H1 (cell line): ENCODE data around the gene RSPO3. TPM values are rescaled to one million over a fixed set of nuclear protein-coding genes. Genes with fewer than 3 reads are reported as not detected.

Source experiments
- BACH1 ChIP-seq: IDR thresholded peaks from 2 replicates; pipeline ENCODE4 v1.6.1; 2012; ENCODE audit warnings: low read length, improper control_type of control experiment
- POLR2AphosphoS5 ChIP-seq: IDR thresholded peaks from 2 replicates; pipeline ENCODE4 v1.6.1; 2011; ENCODE audit warnings: low read depth, low read length
- RAD21 ChIP-seq, 2 experiments: IDR thresholded peaks in 1 of 2; conservative IDR thresholded peaks in 1 of 2; 2 replicates each; pipeline ENCODE4 v1.6.1; 2011; ENCODE audit warnings: low read depth in 2 of 2, low read length in 2 of 2, improper control_type of control experiment in 1 of 2, inconsistent platforms in 1 of 2, mild to moderate bottlenecking in 1 of 2, moderate library complexity in 1 of 2
- SRF ChIP-seq: IDR thresholded peaks from 2 replicates; pipeline ENCODE4 v1.6.1; 2011; ENCODE audit warnings: mild to moderate bottlenecking, low read depth, low read length, moderate library complexity
- polyA plus RNA-seq, 7 experiments: library from polyadenylated mRNA; depleted of rRNA in 3 of 7; stranded (reverse) in 5 of 7; unstranded in 2 of 7; fragments of >200 nt in 5 of 7; fragments of 200-250 nt in 2 of 7; gene quantifications; 1 replicate in 5 of 7; 2 replicates in 1 of 7; 4 replicates in 1 of 7; pipeline versions ENCODE4 v1.2.1 to v1.2.3, GENCODE V29; 2011 to 2013; ENCODE audit warnings: missing spikeins in 2 of 7, mixed read lengths in 2 of 7
- total RNA-seq: library from RNA; stranded (reverse); fragmentation: NEBNext Ultra II Directional; extraction: Animal tissue kit (Norgen Biotek cat#: 25700); gene quantifications from 2 replicates; pipeline ENCODE4 v1.2.1, GENCODE V29; 2021

Gene RSPO3
- total and polyA plus RNA-seq, 2 of the 8 experiments (the other 6 are each of a cell fraction or from before 2014, with no cell fraction given) = not detected

GRCh38 chr6:127206531-127207095, 88.1 kb downstream of the RSPO3 start (continued):
- TF ChIP-seq POLR2AphosphoS5 = no peak
- TF ChIP-seq SRF = no peak
- no peak for TF ChIP-seq RAD21 (IDR thresholded peaks at IDR 0.05 in 1 of 2, conservative IDR thresholded peaks at IDR 0.05 in 1 of 2; ENCODE audit: low read depth in 2 of 2, low read length in 2 of 2)
- TF ChIP-seq BACH1 = no peak
